Measurements from ENCODE around the gene MAP3K8.
"Not testable (repeated sequence)": the region's sequence is repeated elsewhere in the genome, so short reads cannot be mapped to it uniquely, and the experiment has no call there.

The MAP3K8 gene

DNA sequence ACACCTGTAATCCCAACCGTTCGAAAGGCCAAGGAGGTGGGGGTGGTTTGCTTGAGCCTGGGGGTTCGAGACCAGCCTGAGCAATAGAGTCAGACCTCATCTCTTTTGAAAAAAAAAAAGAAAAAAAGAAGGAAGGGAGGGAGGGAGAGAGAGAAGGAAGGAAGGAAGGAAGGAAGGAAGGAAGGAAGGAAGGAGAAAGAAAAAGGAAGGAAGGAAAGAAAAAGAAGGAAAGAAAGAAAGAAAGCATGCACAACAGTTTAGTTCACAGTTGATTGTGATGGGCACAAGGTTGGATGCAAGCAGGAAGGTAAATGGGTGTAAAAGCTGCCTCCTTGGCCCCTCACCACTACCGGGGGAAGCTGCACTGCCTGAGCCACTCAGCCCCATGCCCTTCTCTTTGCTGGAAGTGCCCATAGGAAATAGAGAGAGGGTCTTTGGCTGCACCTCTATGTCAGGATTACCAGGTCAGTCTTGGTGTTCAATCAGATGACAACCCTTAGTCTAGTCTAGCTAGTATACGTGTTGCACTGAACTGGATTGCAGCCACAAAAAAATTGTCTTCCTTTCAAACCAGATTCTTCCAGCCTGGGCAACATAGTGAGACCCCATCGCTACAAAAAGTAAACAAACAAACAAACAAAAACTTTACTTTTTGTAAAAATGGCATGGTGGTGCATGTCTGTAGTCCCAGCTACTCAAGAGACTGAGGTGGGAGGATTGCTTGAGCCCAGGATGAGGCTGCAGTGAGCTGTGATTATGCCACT lies 20.0 kb downstream of the MAP3K8 start:
- no peak for DNase-seq

DNA sequence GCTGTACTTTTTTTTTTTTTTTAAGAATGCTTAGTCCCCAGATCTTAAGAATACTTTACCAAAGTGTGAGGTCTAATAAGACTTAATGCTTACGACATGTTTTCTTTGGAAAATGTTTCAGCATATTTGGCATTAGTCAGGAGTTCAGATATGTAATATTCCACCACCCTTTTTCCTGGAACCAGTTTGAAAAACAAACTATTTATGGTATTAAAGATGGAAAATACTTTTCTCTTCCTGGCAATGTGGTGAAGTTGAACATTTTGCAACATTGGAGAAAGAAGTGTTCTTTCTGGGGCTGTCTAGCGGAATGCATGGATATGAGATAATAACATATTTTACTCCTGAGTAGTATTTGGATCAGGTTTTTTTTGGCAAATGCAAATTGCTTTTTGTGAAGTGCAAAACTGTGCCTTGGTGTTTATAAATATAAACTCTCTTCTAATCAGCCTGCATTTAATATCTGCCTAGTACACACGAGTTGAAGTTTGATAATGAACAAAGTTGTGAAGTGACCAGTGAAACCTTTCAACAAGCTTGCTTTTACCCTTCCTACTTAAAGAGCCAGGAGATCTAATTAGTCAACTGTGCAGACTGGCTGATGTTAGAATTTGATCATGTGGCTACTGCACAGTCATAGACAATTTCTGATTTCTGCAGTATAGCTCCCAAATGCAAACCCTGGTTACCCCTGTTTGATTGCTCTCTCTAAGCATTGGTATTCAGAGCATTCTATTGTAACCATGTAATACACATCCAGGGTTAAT lies 20.9 kb downstream of the MAP3K8 start:
- DNase-seq, result no peak

DNA sequence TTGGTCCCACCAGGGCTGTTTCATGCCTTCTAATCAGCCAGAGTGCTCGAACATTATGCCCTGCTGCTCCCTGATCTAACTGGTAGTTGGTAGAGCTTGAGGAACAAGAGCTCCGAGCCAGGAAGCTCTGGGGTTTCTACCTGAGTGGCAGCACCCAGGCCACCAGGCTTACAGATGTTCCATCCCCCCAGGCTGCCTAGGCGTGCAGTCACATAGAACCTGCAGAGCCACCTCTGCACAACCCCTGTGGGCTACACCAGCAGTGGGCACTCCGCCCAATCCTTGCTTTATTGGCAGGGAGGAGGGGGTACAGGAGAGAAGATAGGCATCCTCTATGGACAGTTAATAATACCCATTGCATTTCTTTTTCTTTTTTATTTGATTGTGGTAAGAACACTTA lies 21.8 kb downstream of the MAP3K8 start:
- no peak for DNase-seq

GRCh38 chr10:30456266-30456665 lies 22.3 kb downstream of the MAP3K8 start:
- no peak for DNase-seq

- DNase-seq, result no peak
Observed at GRCh38 chr10:30459283-30459682, 25.3 kb downstream of the MAP3K8 start.

GRCh38 chr10:30460121-30460520 lies 26.1 kb downstream of the MAP3K8 start:
- no peak for DNase-seq

- no peak for DNase-seq
Observed at GRCh38 chr10:30462513-30462912, 28.5 kb downstream of the MAP3K8 start.

GRCh38 chr10:30463944-30464451 lies 30.0 kb downstream of the MAP3K8 start:
- no peak for DNase-seq

GRCh38 chr10:30464675-30465074 lies 30.7 kb downstream of the MAP3K8 start:
- DNase-seq, result no peak

GRCh38 chr10:30466445-30466844 lies 32.5 kb downstream of the MAP3K8 start:
- DNase-seq, result no peak

GRCh38 chr10:30467651-30468338 lies 33.8 kb downstream of the MAP3K8 start:
- no peak for DNase-seq

DNA sequence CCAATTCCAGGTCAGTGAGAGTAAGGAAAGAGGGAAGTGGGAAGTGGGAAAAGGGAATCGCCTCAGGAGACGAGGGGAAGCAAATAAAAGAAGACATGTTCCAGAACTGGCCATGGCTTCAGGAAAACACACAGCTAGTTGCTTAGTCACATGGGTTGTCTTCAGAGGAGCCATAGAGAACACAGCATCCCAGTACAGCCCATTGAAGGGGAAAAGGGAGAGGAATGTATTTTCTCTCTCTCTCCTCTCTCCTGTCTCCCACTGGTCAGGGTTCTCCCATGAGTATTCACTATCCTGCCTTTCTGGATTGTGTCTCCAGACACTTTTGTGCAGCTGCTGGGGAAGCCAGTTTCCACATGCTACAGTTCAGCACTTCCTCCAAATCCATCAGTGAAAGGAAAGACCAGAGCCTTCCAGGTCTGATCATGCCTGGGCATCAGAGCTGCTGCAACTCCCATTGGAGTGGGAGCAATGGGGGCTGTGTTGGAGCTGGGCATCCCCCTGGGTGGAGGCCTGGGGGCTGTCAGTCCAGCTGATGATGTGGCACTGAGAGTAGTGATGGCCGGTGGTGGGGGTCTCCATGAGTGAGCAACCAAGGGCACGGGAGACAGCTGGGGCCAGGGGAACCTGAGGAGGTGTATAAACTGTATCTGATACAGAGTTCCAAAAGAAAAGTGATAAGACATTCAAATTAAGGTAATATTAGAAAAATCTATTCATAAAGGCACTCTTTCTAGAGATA lies 38.6 kb downstream of the MAP3K8 start:
- DNase-seq, result no peak

GRCh38 chr10:30475515-30475914 lies 41.5 kb downstream of the MAP3K8 start:
- not testable (repeated sequence) for DNase-seq

GRCh38 chr10:30476511-30477155 lies 42.6 kb downstream of the MAP3K8 start:
- DNase-seq, result no peak

DNA sequence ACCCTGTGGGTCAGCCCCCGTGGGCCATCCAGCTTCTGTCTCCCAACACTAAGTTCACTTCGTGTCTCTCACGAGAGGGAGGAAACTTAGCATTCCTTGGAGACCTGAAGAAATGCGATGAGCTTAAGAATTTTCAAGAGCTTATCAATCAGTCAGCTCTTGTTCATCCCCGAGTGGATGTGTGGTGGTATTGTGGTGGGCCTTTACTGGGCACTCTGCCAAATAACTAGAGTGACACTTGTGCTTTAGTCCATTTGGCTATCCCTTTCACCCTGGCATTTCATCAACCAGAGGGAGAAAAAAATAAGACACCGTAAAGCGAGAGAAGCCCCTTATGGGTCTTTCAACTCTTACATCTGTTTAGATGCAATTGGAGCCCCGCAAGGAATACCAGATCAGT lies 45.5 kb downstream of the MAP3K8 start:
- not testable (repeated sequence) for DNase-seq

- DNase-seq, result no peak
Observed at GRCh38 chr10:30481603-30482002, 47.6 kb downstream of the MAP3K8 start.

- no peak for DNase-seq
Observed at GRCh38 chr10:30488316-30488715, 54.3 kb downstream of the MAP3K8 start.

- DNase-seq, result no peak
Observed at GRCh38 chr10:30489346-30489745, 55.4 kb downstream of the MAP3K8 start.

DNA sequence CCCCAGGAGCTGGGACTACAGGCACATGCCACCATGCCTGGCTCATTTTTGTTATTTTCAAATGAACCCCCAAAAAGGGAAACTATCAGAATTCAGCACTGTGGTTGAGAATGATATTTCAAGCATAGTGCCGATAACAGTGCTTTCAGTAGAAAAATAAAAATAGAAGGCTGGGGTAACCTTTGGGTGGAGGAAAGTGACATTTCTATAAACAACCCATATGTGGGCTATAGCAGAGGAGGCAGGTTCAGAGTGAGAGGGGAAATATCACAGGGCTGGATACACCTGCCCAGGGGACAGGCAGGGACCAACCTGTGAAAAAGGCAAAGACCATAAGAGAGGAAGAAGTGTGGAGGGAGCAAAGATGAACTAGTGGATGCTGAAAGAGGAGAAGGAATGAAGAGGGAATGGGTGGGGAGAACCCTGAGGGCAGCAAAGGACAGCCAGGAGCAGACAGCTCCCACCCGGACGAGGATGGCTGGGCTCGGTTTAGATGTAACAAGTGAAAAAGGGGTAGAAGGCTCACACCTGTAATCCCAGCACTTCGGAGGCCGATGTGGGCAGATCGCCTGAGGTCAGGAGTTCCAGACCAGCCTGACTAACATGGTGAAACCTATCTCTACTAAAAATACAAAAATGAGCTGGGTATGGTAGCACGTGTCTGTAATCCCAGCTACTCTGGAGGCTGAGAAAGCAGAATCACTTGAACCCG lies 56.5 kb downstream of the MAP3K8 start:
- no peak for DNase-seq

DNA sequence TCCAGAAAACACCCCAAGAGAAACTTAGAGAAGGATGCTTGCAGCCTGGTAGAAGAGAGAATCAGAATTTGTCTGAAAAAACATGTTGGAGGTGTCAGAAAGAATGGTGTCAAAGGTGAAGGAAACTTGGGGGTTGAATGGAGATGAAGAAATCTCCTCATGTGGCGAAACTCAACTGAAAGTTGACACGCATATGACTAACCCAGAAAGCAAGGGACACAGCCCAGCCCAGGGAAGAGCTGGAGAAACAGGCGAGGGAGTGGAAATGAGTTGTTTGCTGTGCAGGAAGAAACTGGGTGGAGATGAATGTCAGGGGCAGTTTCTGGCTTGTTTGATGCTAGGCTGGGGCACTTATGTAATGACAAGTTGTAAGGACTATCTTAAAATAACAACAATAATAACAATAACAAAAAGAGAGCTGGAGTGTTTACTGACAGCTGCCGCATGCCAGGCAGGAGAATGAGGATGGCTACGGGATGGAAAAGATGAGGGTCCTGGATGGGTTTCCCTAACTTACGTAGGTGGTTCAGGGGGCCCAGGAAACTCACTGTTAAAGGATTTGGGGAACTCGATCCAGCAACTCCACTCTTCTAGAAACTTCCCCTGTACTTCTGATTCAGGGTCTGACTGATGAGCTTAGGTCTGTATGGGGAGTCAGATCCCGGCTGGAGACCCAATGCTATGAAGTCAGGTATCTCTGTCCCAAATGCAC lies 57.4 kb downstream of the MAP3K8 start:
- DNase-seq, result no peak

Data from NCI-H1092 (cell line).